ENCODE results near the gene RGR. TPM values are rescaled to one million over a fixed set of nuclear protein-coding genes. Genes with fewer than 3 reads are reported as not detected.

Gene RGR
- total RNA-seq, 1 experiment from 2014 or later, result not detected

- Histone ChIP-seq H4K20me1 (ENCODE audit: insufficient read depth) (no peaks in the 10 kb centered on the region), H2AFZ (ENCODE audit: low read depth, low read length, poor library complexity, severe bottlenecking) (no peak overlapping the region), H3K36me3 (ENCODE audit: control insufficient read depth in 1 of 2, insufficient read depth in 2 of 2, low read length in 2 of 2) (no peaks in the 10 kb centered on the region), H3K9me3 (ENCODE audit: control insufficient read depth in 1 of 2, insufficient read depth in 1 of 2, low read depth in 1 of 2, low read length in 2 of 2) (no peaks in the 10 kb centered on the region), H3K9me2 (ENCODE audit: insufficient read depth) (no peaks in the 10 kb centered on the region), H3K4me1 (ENCODE audit: control insufficient read depth in 1 of 2, insufficient read depth in 2 of 2, low read length in 2 of 2) (no peaks in the 10 kb centered on the region), H3K4me3 (replicated peaks in 1 of 2; ENCODE audit: low read depth in 1 of 2, low read length in 2 of 2) (no peak overlapping the region), H3K79me2 (ENCODE audit: insufficient read depth, low read length) (no peaks in the 10 kb centered on the region), H3K27me3 (ENCODE audit: insufficient read depth, low read length) (peaks cover 19% of the 10 kb centered on the region), H3K4me2 (ENCODE audit: low read length) (no peak overlapping the region), H3K27ac (ENCODE audit: low read depth, low read length) (no peak overlapping the region), H3K9ac (ENCODE audit: low read length) (no peak overlapping the region)
- ATAC-seq (peak; percentile 68), DNase-seq (ENCODE audit: low read depth, low spot score) (peak; percentile 6)
- POLR2A ChIA-PET, result no interaction called here
- intact Hi-C loops (cut with micrococcal nuclease), result no loop called here
- BruUV-seq (replicated peaks), result no TSS peak
- RAD21 ChIA-PET (ENCODE audit: low non-redundant PET in 1 of 2, low total read pairs in 2 of 2, uncharacterized antibody in 2 of 2, unreplicated experiment in 2 of 2), result no interaction called here
- CTCF ChIA-PET, result interaction anchor here (1.4 kb wide), 1 partner anchor 57 kb away, joined by 4 read pairs; no protein-coding TSS in a partner anchor
- TF ChIP-seq SRF (IDR thresholded peaks at IDR 0.05; ENCODE audit: low read depth) (no peak), RAD21 (IDR thresholded peaks at IDR 0.05; ENCODE audit: low read depth) (peak; percentile 31; the same call in 1 of the 2 replicates), CTCF (IDR thresholded peaks at IDR 0.05 in 2 of 3, conservative IDR thresholded peaks at IDR 0.05 in 1 of 3; ENCODE audit: borderline replicate concordance in 1 of 3, insufficient read depth in 1 of 3, low read depth in 2 of 3, low read length in 2 of 3) (peak; percentile 13 to 77 (median 66); a peak in 5 of 6 replicates), TCF7L2 (IDR thresholded peaks at IDR 0.05; ENCODE audit: borderline replicate concordance, extremely low read depth, insufficient read depth, insufficient read length) (no peak)
These were observed 40.7 kb upstream of the RGR start for GRCh38 chr10:84204122-84204521.

DNA sequence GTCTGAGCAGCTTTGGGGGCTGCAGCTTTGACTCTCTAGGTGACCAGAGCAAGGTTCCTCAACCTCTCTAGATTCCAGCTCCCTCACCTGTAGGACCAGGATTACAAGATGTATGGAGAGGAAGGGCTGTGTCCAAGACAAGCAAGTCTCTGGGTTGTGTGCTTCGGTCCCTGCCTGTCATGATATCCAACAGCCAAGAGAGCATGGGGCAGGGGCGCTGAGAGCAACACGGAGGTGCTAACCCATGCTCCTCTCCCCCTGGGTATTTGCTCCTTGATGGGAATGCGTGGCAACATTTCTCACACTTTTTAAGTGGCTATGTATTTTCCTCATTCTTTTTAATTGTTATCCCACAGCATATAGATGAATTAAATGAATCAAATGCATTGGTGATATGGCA, 40.2 kb upstream of the RGR start:
- H3K79me2 ChIP-seq (ENCODE audit: insufficient read depth, low read length), result no peaks in the 10 kb centered on the region
- H3K9me2 ChIP-seq (ENCODE audit: insufficient read depth), result no peaks in the 10 kb centered on the region
- ChIA-PET POLR2A (no interaction called here), RAD21 (ENCODE audit: low non-redundant PET in 1 of 2, low total read pairs in 2 of 2, uncharacterized antibody in 2 of 2, unreplicated experiment in 2 of 2) (no interaction called here), CTCF (interaction anchor here (1.0 to 1.7 kb wide), 3 partner anchors 13 to 57 kb away, joined by 4 to 5 read pairs (median 4); no protein-coding TSS in a partner anchor)
- no peak overlapping the region for H3K9ac ChIP-seq (ENCODE audit: low read length)
- no peaks in the 10 kb centered on the region for H4K20me1 ChIP-seq (ENCODE audit: insufficient read depth)
- no peak overlapping the region for H2AFZ ChIP-seq (ENCODE audit: low read depth, low read length, poor library complexity, severe bottlenecking)
- TF ChIP-seq, protein P1, sequence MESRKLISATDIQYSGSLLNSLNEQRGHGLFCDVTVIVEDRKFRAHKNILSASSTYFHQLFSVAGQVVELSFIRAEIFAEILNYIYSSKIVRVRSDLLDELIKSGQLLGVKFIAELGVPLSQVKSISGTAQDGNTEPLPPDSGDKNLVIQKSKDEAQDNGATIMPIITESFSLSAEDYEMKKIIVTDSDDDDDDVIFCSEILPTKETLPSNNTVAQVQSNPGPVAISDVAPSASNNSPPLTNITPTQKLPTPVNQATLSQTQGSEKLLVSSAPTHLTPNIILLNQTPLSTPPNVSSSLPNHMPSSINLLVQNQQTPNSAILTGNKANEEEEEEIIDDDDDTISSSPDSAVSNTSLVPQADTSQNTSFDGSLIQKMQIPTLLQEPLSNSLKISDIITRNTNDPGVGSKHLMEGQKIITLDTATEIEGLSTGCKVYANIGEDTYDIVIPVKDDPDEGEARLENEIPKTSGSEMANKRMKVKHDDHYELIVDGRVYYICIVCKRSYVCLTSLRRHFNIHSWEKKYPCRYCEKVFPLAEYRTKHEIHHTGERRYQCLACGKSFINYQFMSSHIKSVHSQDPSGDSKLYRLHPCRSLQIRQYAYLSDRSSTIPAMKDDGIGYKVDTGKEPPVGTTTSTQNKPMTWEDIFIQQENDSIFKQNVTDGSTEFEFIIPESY (IDR thresholded peaks at IDR 0.05; ENCODE audit: extremely low read depth, insufficient replicate concordance, low read length), result no peak
- TF ChIP-seq, protein P2, sequence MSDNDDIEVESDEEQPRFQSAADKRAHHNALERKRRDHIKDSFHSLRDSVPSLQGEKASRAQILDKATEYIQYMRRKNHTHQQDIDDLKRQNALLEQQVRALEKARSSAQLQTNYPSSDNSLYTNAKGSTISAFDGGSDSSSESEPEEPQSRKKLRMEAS (IDR thresholded peaks at IDR 0.05), result no peak
- TF ChIP-seq YY1 (IDR thresholded peaks at IDR 0.05; ENCODE audit: extremely low read depth, insufficient replicate concordance, low read depth, low read length) (no peak), SP1 (IDR thresholded peaks at IDR 0.05; ENCODE audit: low read depth) (no peak), ZNF274 (IDR thresholded peaks at IDR 0.05; ENCODE audit: low read depth, low read length) (no peak), POLR2A (IDR thresholded peaks at IDR 0.05; ENCODE audit: borderline replicate concordance, extremely low read depth, insufficient read depth, insufficient read length) (no peak), JUND (IDR thresholded peaks at IDR 0.05) (no peak)
- H3K36me3 ChIP-seq (ENCODE audit: control insufficient read depth in 1 of 2, insufficient read depth in 2 of 2, low read length in 2 of 2), result no peaks in the 10 kb centered on the region
- H3K4me1 ChIP-seq (ENCODE audit: control insufficient read depth in 1 of 2, insufficient read depth in 2 of 2, low read length in 2 of 2), result no peaks in the 10 kb centered on the region
- no peak for DNase-seq (ENCODE audit: low read depth, low spot score)
- BruUV-seq (replicated peaks), result no TSS peak
- no peak overlapping the region for H3K27ac ChIP-seq (ENCODE audit: low read depth, low read length)
- peaks cover 19% of the 10 kb centered on the region for H3K27me3 ChIP-seq (ENCODE audit: insufficient read depth, low read length)
- no peak overlapping the region for H3K4me2 ChIP-seq (ENCODE audit: low read length)
- H3K4me3 ChIP-seq (replicated peaks in 1 of 2; ENCODE audit: low read depth in 1 of 2, low read length in 2 of 2), result no peak overlapping the region
- intact Hi-C loops (cut with micrococcal nuclease), result loop anchor here (1.0 kb wide), 2 partner anchors 56 to 78 kb away; no protein-coding TSS in a partner anchor
- no peak for ATAC-seq
- H3K9me3 ChIP-seq (ENCODE audit: control insufficient read depth in 1 of 2, insufficient read depth in 1 of 2, low read depth in 1 of 2, low read length in 2 of 2), result no peaks in the 10 kb centered on the region

All from HCT116 (cell line).